Stimulated activated naive B cell treated with anti-CD40 and anti-IgM and Interleukin-4, amounts not matched to agents 10 μg/mL and 1 μg/mL and 100 μg/mL, for 72 hours (primary cell): ENCODE data around the gene CCDC14.
"Not testable (repeated sequence)": the region's sequence is repeated elsewhere in the genome, so short reads cannot be mapped to it uniquely, and the experiment has no call there.

Experiments
- ATAC-seq, 2 donors: fragments of 150-1000 bp; cut with Tn5 transposase; replicated peaks; 2 replicates each; pipeline ENCODE4 v1.10.0; 2021; ENCODE audit warnings: moderate library complexity in 1 of 2
- DNase-seq: peaks from one replicate; pipeline ENCODE4 v3.0.0; 2021
- H3K27ac Mint-ChIP-seq: one replicate; pipeline ENCODE4 v1.8.0; 2022; ENCODE audit warnings: mild to moderate bottlenecking, mixed read lengths
- H3K27me3 Mint-ChIP-seq, 2 donors: one replicate each; pipeline ENCODE4 v1.8.0; 2022; ENCODE audit warnings: mixed read lengths in 2 of 2
- H3K36me3 Mint-ChIP-seq, 2 donors: one replicate each; pipeline ENCODE4 v1.8.0; 2022; ENCODE audit warnings: mixed read lengths in 2 of 2, mild to moderate bottlenecking in 1 of 2
- H3K4me1 Mint-ChIP-seq, 2 donors: one replicate each; pipeline ENCODE4 v1.8.0; 2022; ENCODE audit warnings: mixed read lengths in 2 of 2, mild to moderate bottlenecking in 1 of 2
- H3K4me3 Mint-ChIP-seq, 2 donors: one replicate each; pipeline ENCODE4 v1.8.0; 2022; ENCODE audit warnings: mild to moderate bottlenecking in 2 of 2, mixed read lengths in 2 of 2, moderate library complexity in 1 of 2
- H3K9me3 Mint-ChIP-seq, 2 donors: one replicate each; pipeline ENCODE4 v1.8.0; 2022; ENCODE audit warnings: mixed read lengths in 2 of 2, mild to moderate bottlenecking in 1 of 2

CCDC14 gene

DNA sequence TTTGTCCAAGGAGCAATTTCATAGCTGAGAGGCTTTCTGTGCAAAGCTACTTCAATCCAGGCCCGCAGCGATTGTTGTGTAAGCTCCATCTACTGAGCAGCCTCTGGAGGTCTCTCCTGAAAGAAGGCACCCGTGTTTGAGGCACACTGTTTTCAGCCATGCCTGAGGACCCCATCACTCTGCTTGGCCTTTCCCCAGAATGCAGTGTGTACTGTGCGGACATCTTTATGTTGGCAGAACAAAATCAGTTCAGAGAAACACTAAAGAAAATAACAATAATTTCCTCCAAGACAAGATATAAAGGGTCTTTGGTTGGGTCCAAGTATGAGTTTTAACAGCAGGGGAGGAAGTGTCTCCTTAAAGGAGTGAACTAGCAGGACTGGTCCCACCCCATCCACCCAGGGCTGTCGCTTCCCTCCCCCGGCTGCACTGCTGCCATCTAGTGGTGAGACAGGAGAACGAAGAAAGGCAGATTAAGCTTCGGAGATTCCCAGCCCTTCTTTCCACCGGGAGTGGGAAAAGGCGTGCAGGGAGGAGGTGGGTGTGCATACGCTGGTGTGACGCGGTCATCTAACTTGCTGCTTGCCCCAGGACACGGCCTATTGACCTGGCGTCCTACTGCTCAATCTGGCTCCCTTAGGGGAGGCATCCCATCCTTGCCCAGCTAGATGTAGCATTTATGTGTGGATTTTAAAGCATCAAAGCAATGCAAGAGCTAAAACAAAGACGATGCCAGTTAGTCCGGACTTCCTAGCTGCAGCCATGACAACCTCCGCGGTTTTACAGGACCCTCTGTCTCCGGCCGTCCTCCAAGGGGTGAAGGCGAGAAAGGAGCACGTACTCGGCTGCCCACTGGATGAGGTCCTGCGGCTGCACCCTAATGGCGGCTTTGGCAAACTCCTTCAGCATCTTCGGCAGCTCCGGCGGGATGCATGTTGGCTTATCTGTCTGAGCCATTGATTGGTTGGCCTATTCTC, 18.8 kb upstream of the CCDC14 start:
- not testable (repeated sequence) for H3K4me1 Mint-ChIP-seq, H3K4me3 Mint-ChIP-seq, H3K9me3 Mint-ChIP-seq, H3K27ac Mint-ChIP-seq, H3K36me3 Mint-ChIP-seq, DNase-seq
- peaks cover 32 to 36% of the 10 kb centered on the region in 2 donors for H3K27me3 Mint-ChIP-seq
- peak; percentile 80 to 89 for ATAC-seq

DNA sequence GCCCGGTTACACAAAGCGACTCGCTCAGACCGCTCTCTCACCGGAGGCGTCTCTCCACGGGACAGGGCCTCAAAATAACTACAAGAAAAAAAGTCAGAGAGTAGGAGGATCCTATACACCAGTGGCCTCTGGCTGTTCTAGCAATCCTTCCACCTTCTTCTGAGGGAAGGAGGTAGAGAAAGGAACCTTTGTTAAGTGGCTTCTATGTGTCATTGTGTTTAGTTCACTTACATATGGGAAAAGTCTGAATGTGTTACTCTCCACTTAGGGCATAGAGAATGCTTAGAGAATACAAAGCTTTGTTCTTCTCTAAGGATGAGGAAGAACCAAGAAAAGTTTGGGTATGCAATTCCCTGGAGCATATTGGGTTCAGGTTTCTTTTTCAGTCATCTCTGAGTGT, 15.9 kb upstream of the CCDC14 start:
- peaks cover 26 to 28% of the 10 kb centered on the region in 2 donors for H3K27me3 Mint-ChIP-seq
- not testable (repeated sequence) for H3K9me3 Mint-ChIP-seq, DNase-seq, H3K36me3 Mint-ChIP-seq, ATAC-seq, H3K4me1 Mint-ChIP-seq, H3K4me3 Mint-ChIP-seq, H3K27ac Mint-ChIP-seq

DNA sequence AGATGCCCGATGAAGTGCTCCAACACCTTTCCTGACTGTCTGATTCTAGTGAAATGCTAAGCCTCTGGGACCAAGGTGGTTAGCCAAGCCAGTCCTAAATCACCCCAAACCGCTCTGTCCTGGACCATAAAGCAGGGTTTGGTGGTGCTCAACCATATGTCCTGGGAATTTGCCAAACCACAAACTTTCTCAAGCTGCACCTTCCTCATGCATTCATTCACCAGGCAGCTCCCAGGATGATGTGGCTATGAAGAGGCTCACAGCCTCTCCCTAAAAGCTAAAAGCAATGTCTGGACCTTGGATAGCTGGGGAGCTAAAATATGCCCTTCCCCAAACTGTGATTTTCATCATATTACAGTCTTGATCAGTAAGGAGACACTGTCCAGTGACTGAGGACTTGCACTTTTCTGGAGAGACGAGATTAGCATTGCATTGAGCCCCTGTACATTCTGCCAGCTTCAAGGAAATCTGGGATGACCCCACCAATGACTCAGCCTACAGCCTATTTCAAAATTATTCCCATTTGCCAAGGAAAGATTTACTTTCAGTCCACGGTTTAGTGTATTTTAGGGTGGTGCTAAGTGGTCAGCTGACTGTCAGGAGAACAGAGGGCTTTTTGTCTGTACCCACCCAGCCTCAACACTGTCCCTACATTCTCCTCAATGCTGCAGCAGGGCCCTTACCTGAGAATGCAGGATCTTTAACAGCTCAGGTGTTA, 15.3 kb upstream of the CCDC14 start:
- not testable (repeated sequence) for H3K9me3 Mint-ChIP-seq, DNase-seq, H3K27ac Mint-ChIP-seq, H3K4me3 Mint-ChIP-seq, ATAC-seq, H3K4me1 Mint-ChIP-seq, H3K36me3 Mint-ChIP-seq
- peaks cover 23 to 27% of the 10 kb centered on the region in 2 donors for H3K27me3 Mint-ChIP-seq

DNA sequence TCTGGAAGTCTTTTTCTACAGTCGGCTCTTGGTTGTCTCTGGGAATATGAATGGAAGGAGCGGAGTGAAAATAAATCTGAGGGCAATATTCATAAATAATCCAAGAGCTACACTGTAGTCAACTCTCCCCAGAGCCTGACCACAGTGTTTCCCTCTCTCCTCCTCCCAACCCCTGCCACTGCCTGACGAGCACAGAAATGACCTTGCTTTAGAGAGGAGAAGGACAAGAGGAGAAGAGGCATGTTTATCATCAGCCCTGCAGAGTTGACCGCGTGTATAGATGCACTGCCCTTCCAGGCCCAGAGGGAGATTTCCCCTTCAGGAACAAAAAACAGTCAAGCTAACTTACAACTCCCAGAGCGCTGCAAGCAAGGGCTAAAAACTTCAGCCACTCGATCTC, 14.0 kb upstream of the CCDC14 start:
- not testable (repeated sequence) for H3K36me3 Mint-ChIP-seq, ATAC-seq, H3K27ac Mint-ChIP-seq, H3K4me3 Mint-ChIP-seq, H3K4me1 Mint-ChIP-seq, DNase-seq, H3K9me3 Mint-ChIP-seq
- peaks cover 13 to 28% of the 10 kb centered on the region in 2 donors for H3K27me3 Mint-ChIP-seq

DNA sequence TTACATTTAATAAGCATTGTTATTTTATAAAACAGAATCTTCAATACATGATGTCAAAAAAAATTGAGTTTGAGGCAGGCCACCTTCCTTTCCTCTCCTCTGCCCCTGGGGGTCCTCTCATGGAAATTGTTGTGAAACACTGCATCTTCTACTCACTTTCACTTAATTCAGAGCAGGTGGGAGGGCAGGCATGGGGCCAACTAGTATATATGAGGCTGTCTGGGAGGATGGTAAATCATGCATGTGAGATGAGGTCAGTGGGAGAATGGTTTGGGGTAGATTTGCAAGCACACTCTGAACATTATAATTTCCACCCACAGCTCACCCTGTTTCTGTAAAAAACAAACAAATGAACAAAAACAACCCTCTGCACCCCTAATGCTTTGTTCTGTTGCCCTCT, 10.4 kb upstream of the CCDC14 start:
- peaks cover 0 to 4% of the 10 kb centered on the region in 2 donors for H3K9me3 Mint-ChIP-seq
- DNase-seq (no peak), ATAC-seq (no peak)
- H3K4me3 Mint-ChIP-seq: no peak overlapping the region
- no peaks in the 10 kb centered on the region for H3K36me3 Mint-ChIP-seq
- H3K27me3 Mint-ChIP-seq: peaks cover 23 to 29% of the 10 kb centered on the region in 2 donors
- no peak overlapping the region for H3K27ac Mint-ChIP-seq
- H3K4me1 Mint-ChIP-seq: no peaks in the 10 kb centered on the region

DNA sequence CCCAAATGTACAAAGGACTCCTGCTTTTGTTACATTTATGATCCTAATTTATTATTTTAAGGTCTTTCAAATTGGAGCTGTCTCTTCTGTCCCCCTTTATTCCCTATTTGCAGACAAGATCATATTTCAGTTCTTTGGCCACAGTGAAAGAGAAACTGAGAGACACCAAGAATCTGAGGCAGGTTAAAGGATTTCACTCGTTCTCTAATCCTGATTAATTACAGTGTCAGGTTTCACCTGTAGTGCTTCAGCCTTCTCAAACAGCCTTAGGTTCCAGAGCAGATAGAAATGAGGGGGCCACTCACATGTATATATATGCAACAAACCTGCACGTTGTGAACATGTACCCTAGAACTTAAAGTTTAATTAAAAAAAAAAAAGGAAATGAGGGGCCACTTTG, 6.2 kb upstream of the CCDC14 start:
- H3K27ac Mint-ChIP-seq, H3K9me3 Mint-ChIP-seq, ATAC-seq, H3K36me3 Mint-ChIP-seq, DNase-seq, H3K4me3 Mint-ChIP-seq, H3K4me1 Mint-ChIP-seq: not testable (repeated sequence)
- peaks cover 14 to 27% of the 10 kb centered on the region in 2 donors for H3K27me3 Mint-ChIP-seq

DNA sequence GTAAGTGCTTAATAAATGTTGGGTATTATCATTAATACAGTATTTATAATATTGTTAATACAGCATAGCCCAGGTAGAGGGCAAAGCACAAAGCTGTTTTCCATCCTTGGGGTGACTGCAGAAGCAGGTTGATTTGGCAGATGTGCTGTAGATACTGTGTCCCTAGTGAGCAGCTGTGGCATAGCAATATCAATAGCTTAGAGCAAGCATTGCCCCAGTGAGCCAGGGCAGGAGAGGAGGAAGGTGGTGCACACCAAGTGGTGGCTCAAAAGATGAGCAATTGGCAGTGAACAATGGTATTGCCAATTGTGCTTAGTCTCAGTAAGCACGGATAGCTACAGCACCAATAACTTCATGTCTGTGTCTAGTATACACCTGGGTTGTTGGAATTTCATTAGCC, 5.8 kb upstream of the CCDC14 start:
- not testable (repeated sequence) for H3K4me3 Mint-ChIP-seq, H3K36me3 Mint-ChIP-seq, H3K4me1 Mint-ChIP-seq, DNase-seq, H3K27ac Mint-ChIP-seq, H3K9me3 Mint-ChIP-seq
- peaks cover 12 to 25% of the 10 kb centered on the region in 2 donors for H3K27me3 Mint-ChIP-seq
- ATAC-seq: peak; percentile 61 to 67

DNA sequence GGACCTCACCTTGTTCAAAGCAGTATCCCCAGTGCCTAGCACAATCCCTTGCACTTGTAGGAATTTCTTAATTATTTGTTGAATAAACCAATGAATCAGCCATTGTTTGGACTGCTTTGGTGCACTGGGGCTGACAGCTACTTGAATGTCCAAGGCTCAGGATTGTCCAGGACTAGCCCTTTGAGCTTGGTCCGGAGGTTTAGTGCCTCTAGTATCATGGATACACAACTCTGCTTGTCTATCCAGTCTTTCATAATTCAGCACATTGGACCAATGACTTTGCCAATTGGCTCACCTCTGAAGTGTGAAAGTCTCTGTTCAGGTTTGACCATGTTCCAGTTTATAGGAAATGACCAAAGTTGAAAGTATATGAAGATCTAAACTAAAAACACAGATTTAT, 3.8 kb upstream of the CCDC14 start:
- H3K36me3 Mint-ChIP-seq, DNase-seq, H3K9me3 Mint-ChIP-seq, H3K4me3 Mint-ChIP-seq, H3K4me1 Mint-ChIP-seq, H3K27ac Mint-ChIP-seq, ATAC-seq: not testable (repeated sequence)
- peaks cover 10 to 14% of the 10 kb centered on the region in 2 donors for H3K27me3 Mint-ChIP-seq

DNA sequence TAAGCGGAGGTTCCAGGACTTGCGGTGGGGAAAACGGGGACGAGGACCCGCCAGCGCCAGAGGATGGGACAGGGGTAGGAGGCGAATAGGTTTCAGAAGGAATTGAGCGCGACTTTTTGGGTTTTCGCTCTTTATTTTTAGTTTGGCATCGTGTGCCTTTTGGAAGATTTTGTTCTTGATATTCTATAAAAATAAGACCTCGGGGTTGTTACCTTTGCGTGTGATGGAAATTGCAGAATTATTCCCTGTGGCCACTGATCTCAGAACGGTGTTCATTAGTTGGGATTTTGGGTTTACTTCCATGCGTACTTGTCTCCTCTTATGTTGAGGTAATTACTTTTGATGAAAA, 453 bp upstream of the CCDC14 start:
- DNase-seq (no peak), ATAC-seq (no peak)
- peak overlapping the region; percentile 94 for H3K27ac Mint-ChIP-seq
- H3K27me3 Mint-ChIP-seq: peaks cover 0 to 9% of the 10 kb centered on the region in 2 donors
- peaks cover 0 to 8% of the 10 kb centered on the region in 2 donors for H3K4me1 Mint-ChIP-seq
- H3K36me3 Mint-ChIP-seq: no peaks in the 10 kb centered on the region
- H3K4me3 Mint-ChIP-seq: peak overlapping the region; percentile 97 to 98
- H3K9me3 Mint-ChIP-seq: no peaks in the 10 kb centered on the region

DNA sequence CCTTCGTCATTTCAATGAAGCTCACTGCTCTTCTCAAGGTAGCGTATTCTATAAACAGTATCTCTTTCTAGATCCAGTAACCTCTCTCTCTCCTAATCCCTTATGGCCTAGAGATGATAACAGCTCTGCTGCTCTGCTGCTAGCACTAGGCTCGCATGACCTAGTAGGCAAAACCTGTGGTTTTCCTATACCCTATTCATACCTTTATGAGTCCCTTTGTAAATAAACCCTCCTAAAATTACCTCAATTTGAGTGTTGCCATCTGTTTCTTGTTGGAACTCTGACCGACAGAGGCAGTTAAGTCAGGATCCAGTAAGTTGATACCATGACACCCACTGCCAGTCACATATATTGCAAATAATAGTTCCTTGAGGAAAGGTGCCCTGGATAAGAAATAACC, 7.3 kb downstream of the CCDC14 start:
- Mint-ChIP-seq H3K4me3 (no peak overlapping the region), H3K27ac (no peak overlapping the region), H3K9me3 (no peaks in the 10 kb centered on the region), H3K4me1 (peaks cover 0 to 6% of the 10 kb centered on the region in 2 donors), H3K27me3 (no peaks in the 10 kb centered on the region), H3K36me3 (peaks cover 24 to 40% of the 10 kb centered on the region in 2 donors)
- no peak for DNase-seq
- ATAC-seq: no peak

DNA sequence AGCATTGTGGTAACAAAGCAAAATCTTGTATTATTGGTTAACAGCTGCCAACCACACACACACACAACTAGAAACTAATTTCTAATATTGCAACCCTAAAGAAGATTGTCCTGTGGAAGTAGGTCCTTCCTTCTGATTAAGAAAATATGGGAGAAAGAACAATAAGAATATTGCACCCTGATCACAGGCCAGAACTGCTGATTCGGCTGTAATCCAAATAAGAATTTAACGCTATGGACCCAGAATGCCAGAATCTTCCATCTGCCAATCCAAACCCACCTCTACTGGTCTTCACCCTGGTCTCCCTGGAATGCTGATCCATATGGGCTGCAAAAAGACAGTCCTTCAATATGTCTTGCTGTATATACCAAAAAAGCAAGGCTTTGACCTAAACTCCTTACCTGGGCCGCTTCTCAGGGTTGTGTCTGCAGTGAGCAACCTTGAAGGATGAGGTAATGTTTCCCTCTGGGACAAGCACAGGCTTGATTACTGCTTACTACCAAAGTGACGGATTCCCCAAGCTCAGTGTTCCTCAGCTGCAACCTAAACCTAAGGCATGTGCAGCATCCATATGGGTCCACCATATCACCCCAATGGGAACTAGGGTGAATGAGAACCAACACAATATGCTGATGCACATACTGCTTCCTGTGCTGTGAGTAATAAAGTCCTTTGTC, 8.0 kb downstream of the CCDC14 start:
- no peak for ATAC-seq
- no peak for DNase-seq
- H3K27ac Mint-ChIP-seq: no peak overlapping the region
- H3K27me3 Mint-ChIP-seq: no peaks in the 10 kb centered on the region
- H3K9me3 Mint-ChIP-seq: no peaks in the 10 kb centered on the region
- peaks cover 29 to 43% of the 10 kb centered on the region in 2 donors for H3K36me3 Mint-ChIP-seq
- H3K4me3 Mint-ChIP-seq: no peak overlapping the region
- H3K4me1 Mint-ChIP-seq: no peaks in the 10 kb centered on the region

DNA sequence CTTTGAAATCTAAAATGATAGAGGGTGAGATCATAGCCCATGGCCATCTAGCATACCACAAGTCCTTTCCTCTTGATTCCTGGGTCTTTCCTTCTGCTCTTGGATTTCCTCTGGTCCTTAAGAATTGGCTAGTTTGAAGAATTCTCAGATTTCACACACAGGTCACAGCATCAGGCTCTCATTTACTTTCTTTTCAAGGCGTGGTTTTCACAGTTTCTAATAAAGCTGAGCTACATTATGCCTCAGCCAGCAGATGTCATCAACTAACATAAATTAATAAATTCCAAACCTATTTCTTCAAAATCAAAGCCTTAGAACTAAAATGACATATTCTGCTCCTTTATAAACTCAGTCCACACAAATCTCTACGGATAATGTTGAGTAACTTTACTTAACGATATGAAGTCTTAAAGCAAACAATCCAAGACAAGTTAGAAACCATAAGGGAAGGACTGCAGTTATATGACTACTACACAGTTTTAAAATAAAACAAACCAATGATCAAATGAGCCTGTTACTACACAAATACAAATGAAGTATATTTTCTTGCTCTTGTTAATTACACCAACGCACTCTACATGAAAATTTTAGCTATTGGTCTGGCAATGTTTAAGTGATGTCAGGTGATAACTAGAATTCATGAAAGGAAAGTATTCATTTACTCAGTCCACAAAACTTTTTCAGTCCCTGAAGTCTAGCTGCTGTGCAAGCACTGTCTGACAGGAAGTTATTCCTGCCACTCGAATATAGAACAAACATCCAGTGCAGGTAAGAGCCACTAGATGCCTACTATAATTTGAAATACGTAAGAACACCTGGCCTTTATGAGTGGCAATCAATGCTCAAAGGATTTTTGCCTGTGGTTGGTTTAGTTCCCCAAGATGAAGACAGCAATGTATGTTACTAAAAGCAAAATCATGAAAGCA, 9.2 kb downstream of the CCDC14 start:
- H3K4me3 Mint-ChIP-seq: no peak overlapping the region
- H3K36me3 Mint-ChIP-seq: peaks cover 31 to 45% of the 10 kb centered on the region in 2 donors
- H3K27me3 Mint-ChIP-seq: no peaks in the 10 kb centered on the region
- no peak overlapping the region for H3K27ac Mint-ChIP-seq
- no peak for DNase-seq
- H3K4me1 Mint-ChIP-seq: no peaks in the 10 kb centered on the region
- no peak for ATAC-seq
- H3K9me3 Mint-ChIP-seq: no peaks in the 10 kb centered on the region

DNA sequence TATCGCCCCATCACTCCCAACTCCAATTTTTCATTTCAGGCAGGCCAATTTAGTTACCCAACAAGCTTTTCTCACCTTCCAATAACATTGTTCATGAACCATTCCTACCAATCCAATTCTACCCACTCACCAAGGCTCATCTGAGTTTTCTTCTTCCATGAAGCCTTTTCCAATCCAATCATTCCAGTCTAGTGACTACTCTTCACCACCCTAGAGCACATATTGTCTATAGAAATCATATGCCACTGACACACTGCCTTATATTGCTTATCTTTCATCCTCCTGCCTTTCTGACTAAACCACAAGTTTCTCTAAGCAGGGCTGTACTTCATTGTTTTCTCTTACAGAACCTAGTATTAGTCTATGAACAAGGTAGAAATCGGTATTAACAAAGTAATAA, 11.4 kb downstream of the CCDC14 start:
- DNase-seq (no peak), ATAC-seq (no peak)
- Mint-ChIP-seq H3K36me3 (peaks cover 28 to 38% of the 10 kb centered on the region in 2 donors), H3K4me3 (no peak overlapping the region), H3K27ac (no peak overlapping the region), H3K9me3 (no peaks in the 10 kb centered on the region), H3K27me3 (no peaks in the 10 kb centered on the region), H3K4me1 (no peaks in the 10 kb centered on the region)

DNA sequence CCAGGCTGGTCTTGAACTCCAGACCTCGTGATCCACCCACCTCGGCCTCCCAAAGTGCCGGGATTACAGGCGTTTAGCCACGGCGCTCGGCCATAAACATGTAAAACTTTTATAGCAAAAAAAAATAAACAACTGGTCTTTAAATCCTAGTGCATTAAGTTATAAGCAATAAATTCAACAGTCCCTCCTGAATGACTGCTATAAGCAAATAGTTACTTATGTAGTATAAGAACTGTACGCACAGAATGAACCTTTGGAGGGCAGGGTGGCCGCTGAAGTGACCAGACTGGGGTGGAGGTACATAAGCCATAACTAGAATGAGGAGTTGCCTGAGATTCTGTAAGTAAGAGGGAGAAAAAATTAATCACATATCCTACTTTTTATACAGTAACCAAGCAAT, 12.6 kb downstream of the CCDC14 start:
- H3K4me3 Mint-ChIP-seq: no peak overlapping the region

More for the DNA sequence above, 12.6 kb downstream of the CCDC14 start:
- ATAC-seq (no peak), DNase-seq (no peak)
- Mint-ChIP-seq H3K4me1 (no peaks in the 10 kb centered on the region), H3K27me3 (no peaks in the 10 kb centered on the region), H3K9me3 (no peaks in the 10 kb centered on the region), H3K27ac (no peak overlapping the region), H3K36me3 (peaks cover 38 to 45% of the 10 kb centered on the region in 2 donors)
